Choroid plexus epithelial cell (primary cell): Measurements from ENCODE around the gene KCNN4.

Experiments used
- DNase-seq: peaks from one replicate; pipeline ENCODE4 v3.0.0-alpha.2; 2010; ENCODE audit warnings: low read depth
- H3K4me3 ChIP-seq: 2 replicates; pipeline ENCODE4 v1.5.1; 2011; ENCODE audit warnings: low read depth, mild to moderate bottlenecking, control low read depth, low read length, moderate library complexity
- TF ChIP-seq, protein P1 (sequence below): conservative IDR thresholded peaks from 2 replicates; pipeline ENCODE4 v1.5.1; 2011; ENCODE audit warnings: low read depth, mild to moderate bottlenecking, control low read depth, inconsistent platforms, low read length, moderate library complexity

KCNN4 gene

DNA sequence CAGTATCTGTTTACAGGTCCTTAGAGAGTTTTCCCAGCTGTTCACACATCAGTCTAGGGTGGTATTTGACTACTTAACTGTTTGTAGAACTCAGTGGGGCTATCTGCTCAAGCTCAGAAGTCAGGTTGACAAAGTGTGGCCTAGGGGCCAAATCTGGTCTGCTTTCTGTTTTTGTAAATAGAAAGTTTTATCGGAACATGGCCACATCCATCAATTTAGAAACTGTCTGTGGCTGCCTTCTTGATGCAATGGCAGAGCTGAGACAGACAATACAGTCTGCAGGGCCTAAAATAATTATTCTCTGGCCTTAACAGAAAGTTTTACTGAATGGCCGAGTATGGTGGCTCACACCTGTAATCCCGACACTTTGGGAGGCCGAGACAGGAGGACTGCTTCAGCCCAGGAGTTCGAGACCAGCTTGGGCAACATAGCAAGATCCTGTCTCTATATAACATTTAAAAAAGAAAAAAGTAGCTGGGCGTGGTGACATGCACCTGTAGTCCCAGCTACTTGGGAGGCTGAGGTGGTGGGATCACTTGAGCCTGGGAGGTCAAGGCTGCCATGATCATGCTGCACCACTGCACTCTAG is 28.4 kb downstream of the KCNN4 start:
- TF ChIP-seq, protein P1, sequence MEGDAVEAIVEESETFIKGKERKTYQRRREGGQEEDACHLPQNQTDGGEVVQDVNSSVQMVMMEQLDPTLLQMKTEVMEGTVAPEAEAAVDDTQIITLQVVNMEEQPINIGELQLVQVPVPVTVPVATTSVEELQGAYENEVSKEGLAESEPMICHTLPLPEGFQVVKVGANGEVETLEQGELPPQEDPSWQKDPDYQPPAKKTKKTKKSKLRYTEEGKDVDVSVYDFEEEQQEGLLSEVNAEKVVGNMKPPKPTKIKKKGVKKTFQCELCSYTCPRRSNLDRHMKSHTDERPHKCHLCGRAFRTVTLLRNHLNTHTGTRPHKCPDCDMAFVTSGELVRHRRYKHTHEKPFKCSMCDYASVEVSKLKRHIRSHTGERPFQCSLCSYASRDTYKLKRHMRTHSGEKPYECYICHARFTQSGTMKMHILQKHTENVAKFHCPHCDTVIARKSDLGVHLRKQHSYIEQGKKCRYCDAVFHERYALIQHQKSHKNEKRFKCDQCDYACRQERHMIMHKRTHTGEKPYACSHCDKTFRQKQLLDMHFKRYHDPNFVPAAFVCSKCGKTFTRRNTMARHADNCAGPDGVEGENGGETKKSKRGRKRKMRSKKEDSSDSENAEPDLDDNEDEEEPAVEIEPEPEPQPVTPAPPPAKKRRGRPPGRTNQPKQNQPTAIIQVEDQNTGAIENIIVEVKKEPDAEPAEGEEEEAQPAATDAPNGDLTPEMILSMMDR, result no peak
- H3K4me3 ChIP-seq, result no peak overlapping the region
- no peak for DNase-seq

- TF ChIP-seq, protein P1, result no peak
- H3K4me3 ChIP-seq, result no peak overlapping the region
- DNase-seq, result no peak
Measured at GRCh38 chr19:43751466-43752220, 29.1 kb downstream of the KCNN4 start.

- no peak overlapping the region for H3K4me3 ChIP-seq
- DNase-seq, result no peak
- TF ChIP-seq, protein P1, result no peak
Measured at GRCh38 chr19:43749898-43750297, 30.9 kb downstream of the KCNN4 start.

- H3K4me3 ChIP-seq, result no peak overlapping the region
- TF ChIP-seq, protein P1, result no peak
- no peak for DNase-seq
Measured at GRCh38 chr19:43749152-43749551, 31.6 kb downstream of the KCNN4 start.

DNA sequence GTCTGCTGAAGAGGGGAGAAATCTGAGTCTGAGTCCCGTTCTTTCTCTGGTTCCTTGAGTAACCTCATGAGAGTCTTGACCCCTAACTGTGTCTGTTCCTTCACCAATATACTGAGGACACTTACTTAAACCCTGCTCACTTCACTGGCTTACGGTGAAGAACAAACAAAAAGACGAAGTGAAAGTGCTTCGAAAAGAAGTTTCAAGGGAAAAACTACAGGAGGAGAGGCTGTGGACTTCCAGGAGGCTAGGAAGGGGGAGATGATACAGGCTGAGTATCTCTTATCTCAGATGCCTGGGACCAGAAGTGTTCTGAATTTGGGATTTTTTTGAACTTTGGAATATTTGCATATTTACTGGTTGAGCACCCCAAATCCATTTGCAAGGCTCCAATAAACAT is 32.1 kb downstream of the KCNN4 start:
- no peak for DNase-seq
- TF ChIP-seq, protein P1, result no peak
- H3K4me3 ChIP-seq, result no peak overlapping the region

DNA sequence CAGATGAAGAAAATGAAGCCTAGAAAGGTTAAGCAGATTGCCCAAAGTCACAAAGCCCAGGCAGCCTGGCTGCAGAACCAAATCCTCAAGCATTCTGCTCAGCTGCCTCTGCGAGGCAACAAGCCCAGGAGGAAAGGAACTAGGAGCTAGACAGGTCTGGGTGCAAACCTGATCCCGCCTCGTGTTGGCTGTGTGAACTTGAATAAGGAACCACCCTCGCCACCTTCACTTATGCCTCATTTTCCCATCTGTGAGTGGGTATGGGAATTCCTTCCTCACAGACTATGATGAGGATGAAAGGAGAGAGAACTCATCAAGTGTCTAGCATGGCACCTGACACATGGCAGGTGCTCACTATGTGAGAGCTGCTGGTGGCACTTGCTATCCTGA is 32.6 kb downstream of the KCNN4 start:
- DNase-seq, result no peak
- no peak overlapping the region for H3K4me3 ChIP-seq
- TF ChIP-seq, protein P1, result no peak
